Ishikawa (cell line): Measurements from ENCODE around the gene MAD1L1.

ENCODE experiments used
- CEBPB ChIP-seq: IDR thresholded peaks from 2 replicates; pipeline ENCODE4 v1.6.1; 2012
- CREB1 ChIP-seq: IDR thresholded peaks from 2 replicates; pipeline ENCODE4 v1.6.1; 2012; ENCODE audit warnings: low read depth
- EGR1 ChIP-seq: IDR thresholded peaks from 2 replicates; pipeline ENCODE4 v1.6.1; 2012
- EP300 ChIP-seq: IDR thresholded peaks from 2 replicates; pipeline ENCODE4 v1.6.1; 2012; ENCODE audit warnings: borderline replicate concordance
- FOXM1 ChIP-seq: IDR thresholded peaks from 2 replicates; pipeline ENCODE4 v1.6.1; 2012; ENCODE audit warnings: low read depth, borderline replicate concordance
- MAX ChIP-seq: IDR thresholded peaks from 2 replicates; pipeline ENCODE4 v1.6.1; 2012
- NFIC ChIP-seq: IDR thresholded peaks from 2 replicates; pipeline ENCODE4 v1.6.1; 2012
- RAD21 ChIP-seq: IDR thresholded peaks from 2 replicates; pipeline ENCODE4 v1.6.1; 2012; ENCODE audit warnings: low read depth
- REST ChIP-seq: IDR thresholded peaks from 2 replicates; pipeline ENCODE4 v1.6.1; 2012; ENCODE audit warnings: low read depth, mild to moderate bottlenecking
- TAF1 ChIP-seq: IDR thresholded peaks from 2 replicates; pipeline ENCODE4 v1.6.1; 2012; ENCODE audit warnings: low read depth, mild to moderate bottlenecking
- TCF12 ChIP-seq: IDR thresholded peaks from 2 replicates; pipeline ENCODE4 v1.6.1; 2012; ENCODE audit warnings: low read depth
- TEAD4 ChIP-seq: IDR thresholded peaks from 2 replicates; pipeline ENCODE4 v1.6.1; 2012
- USF1 ChIP-seq: IDR thresholded peaks from 2 replicates; pipeline ENCODE4 v1.6.1; 2012
- YY1 ChIP-seq: IDR thresholded peaks from 2 replicates; pipeline ENCODE4 v1.6.1; 2012; ENCODE audit warnings: low read depth
- ZBTB7A ChIP-seq: IDR thresholded peaks from 2 replicates; pipeline ENCODE4 v1.6.1; 2012; ENCODE audit warnings: low read depth

The MAD1L1 gene

GRCh38 chr7:1829111-1829510, 403.6 kb downstream of the MAD1L1 start:
- no peak for TF ChIP-seq TEAD4

GRCh38 chr7:1825897-1826741, 406.6 kb downstream of the MAD1L1 start:
- no peak for TF ChIP-seq ZBTB7A
- no peak for TF ChIP-seq TEAD4
- no peak for TF ChIP-seq RAD21
- no peak for TF ChIP-seq MAX
- TF ChIP-seq USF1, result no peak
- TF ChIP-seq REST, result no peak
- TF ChIP-seq NFIC, result no peak
- TF ChIP-seq YY1, result no peak
- TF ChIP-seq EP300, result no peak
- TF ChIP-seq TCF12, result no peak
- no peak for TF ChIP-seq FOXM1
- no peak for TF ChIP-seq TAF1
- no peak for TF ChIP-seq CREB1
- no peak for TF ChIP-seq CEBPB
- TF ChIP-seq EGR1, result no peak

- TF ChIP-seq CREB1 (no peak), RAD21 (no peak), FOXM1 (no peak), ZBTB7A (no peak), EP300 (no peak), EGR1 (no peak), TCF12 (no peak), TAF1 (no peak), TEAD4 (no peak), NFIC (no peak), USF1 (no peak), CEBPB (no peak), MAX (no peak), YY1 (no peak), REST (no peak)
These were observed 409.2 kb downstream of the MAD1L1 start for GRCh38 chr7:1823376-1824150.

- no peak for TF ChIP-seq TEAD4
- no peak for TF ChIP-seq RAD21
- no peak for TF ChIP-seq CREB1
- TF ChIP-seq CEBPB, result no peak
- TF ChIP-seq ZBTB7A, result no peak
- TF ChIP-seq FOXM1, result no peak
- no peak for TF ChIP-seq USF1
- TF ChIP-seq EP300, result no peak
- TF ChIP-seq NFIC, result no peak
- TF ChIP-seq TAF1, result no peak
- TF ChIP-seq REST, result no peak
- TF ChIP-seq TCF12, result no peak
- no peak for TF ChIP-seq YY1
- TF ChIP-seq MAX, result no peak
- no peak for TF ChIP-seq EGR1
These were observed 413.4 kb downstream of the MAD1L1 start for GRCh38 chr7:1819259-1819841.
